HG02870 (cell line): ENCODE data around the gene IQGAP3.

Experiments used
- ATAC-seq: cut with Tn5 transposase; IDR thresholded peaks from one replicate; pipeline ENCODE4 v1.9.1; 2021; ENCODE audit warnings: mild to moderate bottlenecking, moderate library complexity; ENCODE audit not compliant: unreplicated experiment

The IQGAP3 gene

GRCh38 chr1:156499194-156499841, 73.0 kb downstream of the IQGAP3 start:
- no peak for ATAC-seq

- no peak for ATAC-seq
Measured at GRCh38 chr1:156498432-156499193, 73.8 kb downstream of the IQGAP3 start.

- ATAC-seq, result no peak
Measured at GRCh38 chr1:156497743-156498431, 74.5 kb downstream of the IQGAP3 start.

- ATAC-seq, result no peak
Measured at GRCh38 chr1:156497078-156497742, 75.2 kb downstream of the IQGAP3 start.

- no peak for ATAC-seq
Measured at GRCh38 chr1:156496211-156496761, 76.1 kb downstream of the IQGAP3 start.

- ATAC-seq, result no peak
Measured at GRCh38 chr1:156495401-156496140, 76.8 kb downstream of the IQGAP3 start.

GRCh38 chr1:156494309-156494895, 78.0 kb downstream of the IQGAP3 start:
- ATAC-seq, result no peak

- no peak for ATAC-seq
Measured at GRCh38 chr1:156493742-156494141, 78.6 kb downstream of the IQGAP3 start.

- ATAC-seq, result no peak
Measured at GRCh38 chr1:156493154-156493631, 79.2 kb downstream of the IQGAP3 start.

GRCh38 chr1:156492591-156493080, 79.7 kb downstream of the IQGAP3 start:
- ATAC-seq, result no peak

GRCh38 chr1:156492013-156492590, 80.3 kb downstream of the IQGAP3 start:
- ATAC-seq, result no peak

- ATAC-seq, result no peak
Measured at GRCh38 chr1:156491151-156491949, 81.0 kb downstream of the IQGAP3 start.

- ATAC-seq, result no peak
Measured at GRCh38 chr1:156490401-156491032, 81.8 kb downstream of the IQGAP3 start.

- ATAC-seq, result no peak
Measured at GRCh38 chr1:156489935-156490293, 82.5 kb downstream of the IQGAP3 start.

- ATAC-seq, result no peak
Measured at GRCh38 chr1:156489166-156489934, 83.0 kb downstream of the IQGAP3 start.

- peak; percentile 57 for ATAC-seq
Measured at GRCh38 chr1:156488566-156489165, 83.7 kb downstream of the IQGAP3 start.

GRCh38 chr1:156487862-156488261, 84.5 kb downstream of the IQGAP3 start:
- peak; percentile 49 for ATAC-seq
